Right atrium auricular region (tissue), 2 donors: ENCODE results near the gene GLI3. TPM values are rescaled to one million over a fixed set of nuclear protein-coding genes. Genes with fewer than 3 reads are reported as not detected.
A peak's percentile ranks its signal among the peaks of the same experiment; 100 is the strongest.

Experiments
- DNase-seq: peaks from one replicate; pipeline ENCODE4 v3.0.0-alpha.2; 2019; ENCODE audit warnings: low spot score
- H3K27ac ChIP-seq, 2 donors: fragments of 200-600 bp; sonication (generic); 1 replicate in 1 of 2; 2 replicates in 1 of 2; pipeline ENCODE4 v1.5.1; 2016 to 2019
- H3K27me3 ChIP-seq, 2 donors: fragments of 200-600 bp; sonication (generic); one replicate each; pipeline versions ENCODE4 v1.5.1 to v1.6.0; 2017 to 2019
- H3K36me3 ChIP-seq: fragments of 200-600 bp; sonication (generic); one replicate; pipeline ENCODE4 v1.5.1; 2016
- H3K4me1 ChIP-seq, 2 donors: fragments of 200-600 bp; sonication (generic); one replicate each; pipeline versions ENCODE4 v1.5.1 to v1.6.0; 2017 to 2019
- H3K4me3 ChIP-seq, 2 donors: fragments of 200-600 bp; sonication (generic); 1 replicate in 1 of 2; 2 replicates in 1 of 2; pipeline ENCODE4 v1.5.1; 2017 to 2019; ENCODE audit warnings: mild to moderate bottlenecking in 1 of 2, moderate library complexity in 1 of 2
- H3K9me3 ChIP-seq, 2 donors: fragments of 200-600 bp; sonication (generic); one replicate each; pipeline ENCODE4 v1.5.1; 2019
- CTCF ChIP-seq, 2 donors: fragments of 200-600 bp; sonication (generic); IDR thresholded peaks; one replicate each; pipeline ENCODE4 v1.5.1; 2019; ENCODE audit warnings: antibody characterized with exemption in 2 of 2
- total RNA-seq, 2 donors: library from RNA; depleted of rRNA; stranded (reverse); fragments of >200 nt; gene quantifications; one replicate each; pipeline ENCODE4 v1.1.0, GENCODE V29; 2016

The GLI3 gene
- total RNA-seq, 2 donors from 2014 or later: 1.5 to 2.0 TPM

DNA sequence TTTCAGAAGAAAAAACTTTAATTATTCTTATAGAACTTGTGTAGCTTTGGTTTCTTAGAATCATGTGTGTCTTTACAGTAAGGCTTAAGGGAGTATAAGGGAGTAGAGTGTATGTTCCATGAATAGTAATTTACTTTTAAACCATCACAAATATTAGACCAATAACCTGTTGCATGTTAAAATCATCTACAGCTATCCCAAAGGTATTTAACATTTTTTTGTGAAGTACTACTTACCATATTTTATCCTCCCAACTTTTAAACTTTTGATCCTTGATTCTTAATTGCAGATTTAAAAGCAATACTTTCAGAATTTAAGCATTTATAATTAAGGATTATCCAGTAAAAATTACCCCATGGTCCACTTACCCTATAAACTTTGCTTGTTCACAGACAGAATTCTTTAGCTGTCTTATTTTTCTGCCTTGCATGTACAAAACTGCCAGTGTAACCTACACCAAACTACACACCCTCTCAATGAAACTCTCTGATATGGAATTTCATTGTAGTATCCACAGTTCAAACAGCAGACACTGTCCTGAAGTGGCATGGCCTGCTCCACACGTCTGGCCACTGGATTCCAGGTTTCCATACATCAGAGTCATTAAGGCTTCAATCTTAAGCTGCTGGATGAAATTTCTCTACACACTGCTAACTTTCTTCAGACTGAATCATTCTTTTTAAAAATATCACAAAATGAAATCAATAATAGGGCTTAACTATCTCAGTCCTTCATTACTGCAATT, 5.8 kb downstream of the GLI3 start:
- Histone ChIP-seq H3K27me3 (no peaks in the 10 kb centered on the region), H3K27ac (no peak overlapping the region), H3K36me3 (no peaks in the 10 kb centered on the region), H3K4me1 (peaks cover 0 to 16% of the 10 kb centered on the region in 2 donors), H3K9me3 (no peaks in the 10 kb centered on the region), H3K4me3 (no peak overlapping the region)
- TF ChIP-seq CTCF (IDR thresholded peaks at IDR 0.05): no peak
- no peak for DNase-seq

- Histone ChIP-seq H3K4me1 (peaks cover 0 to 8% of the 10 kb centered on the region in 2 donors), H3K27ac (no peak overlapping the region), H3K36me3 (no peaks in the 10 kb centered on the region), H3K4me3 (peak overlapping the region; percentile 8 to 34), H3K9me3 (no peaks in the 10 kb centered on the region), H3K27me3 (no peaks in the 10 kb centered on the region)
- no peak for TF ChIP-seq CTCF (IDR thresholded peaks at IDR 0.05)
- no peak for DNase-seq
Measured at GRCh38 chr7:42227936-42228591, 8.9 kb downstream of the GLI3 start.

- H3K4me1 ChIP-seq: peaks cover 0 to 8% of the 10 kb centered on the region in 2 donors
Measured at GRCh38 chr7:42227541-42227935, 9.5 kb downstream of the GLI3 start.

GRCh38 chr7:42227021-42227420, 10.0 kb downstream of the GLI3 start:
- no peak overlapping the region for H3K27ac ChIP-seq
- no peak for TF ChIP-seq CTCF (IDR thresholded peaks at IDR 0.05)
- H3K4me1 ChIP-seq: peaks cover 0 to 8% of the 10 kb centered on the region in 2 donors

More at GRCh38 chr7:42227541-42227935, 9.5 kb downstream of the GLI3 start:
- Histone ChIP-seq H3K36me3 (no peaks in the 10 kb centered on the region), H3K4me3 (peak overlapping the region; percentile 8 to 34), H3K27ac (no peak overlapping the region), H3K27me3 (no peaks in the 10 kb centered on the region), H3K9me3 (no peaks in the 10 kb centered on the region)
- TF ChIP-seq CTCF (IDR thresholded peaks at IDR 0.05): no peak
- DNase-seq: no peak

GRCh38 chr7:42226354-42226941, 10.6 kb downstream of the GLI3 start:
- Histone ChIP-seq H3K9me3 (no peaks in the 10 kb centered on the region), H3K27ac (no peak overlapping the region), H3K4me1 (peaks cover 0 to 8% of the 10 kb centered on the region in 2 donors), H3K36me3 (no peaks in the 10 kb centered on the region), H3K27me3 (no peaks in the 10 kb centered on the region), H3K4me3 (no peak overlapping the region)
- no peak for DNase-seq
- no peak for TF ChIP-seq CTCF (IDR thresholded peaks at IDR 0.05)

More at GRCh38 chr7:42227021-42227420, 10.0 kb downstream of the GLI3 start:
- Histone ChIP-seq H3K9me3 (no peaks in the 10 kb centered on the region), H3K36me3 (no peaks in the 10 kb centered on the region), H3K27me3 (no peaks in the 10 kb centered on the region), H3K4me3 (no peak overlapping the region)
- DNase-seq: no peak
